ENCODE data around the gene TRMT44. TPM values are rescaled to one million over a fixed set of nuclear protein-coding genes. Genes with fewer than 3 reads are reported as not detected.

Gene TRMT44
- total RNA-seq, 1 experiment from 2014 or later = 25.8 TPM

DNA sequence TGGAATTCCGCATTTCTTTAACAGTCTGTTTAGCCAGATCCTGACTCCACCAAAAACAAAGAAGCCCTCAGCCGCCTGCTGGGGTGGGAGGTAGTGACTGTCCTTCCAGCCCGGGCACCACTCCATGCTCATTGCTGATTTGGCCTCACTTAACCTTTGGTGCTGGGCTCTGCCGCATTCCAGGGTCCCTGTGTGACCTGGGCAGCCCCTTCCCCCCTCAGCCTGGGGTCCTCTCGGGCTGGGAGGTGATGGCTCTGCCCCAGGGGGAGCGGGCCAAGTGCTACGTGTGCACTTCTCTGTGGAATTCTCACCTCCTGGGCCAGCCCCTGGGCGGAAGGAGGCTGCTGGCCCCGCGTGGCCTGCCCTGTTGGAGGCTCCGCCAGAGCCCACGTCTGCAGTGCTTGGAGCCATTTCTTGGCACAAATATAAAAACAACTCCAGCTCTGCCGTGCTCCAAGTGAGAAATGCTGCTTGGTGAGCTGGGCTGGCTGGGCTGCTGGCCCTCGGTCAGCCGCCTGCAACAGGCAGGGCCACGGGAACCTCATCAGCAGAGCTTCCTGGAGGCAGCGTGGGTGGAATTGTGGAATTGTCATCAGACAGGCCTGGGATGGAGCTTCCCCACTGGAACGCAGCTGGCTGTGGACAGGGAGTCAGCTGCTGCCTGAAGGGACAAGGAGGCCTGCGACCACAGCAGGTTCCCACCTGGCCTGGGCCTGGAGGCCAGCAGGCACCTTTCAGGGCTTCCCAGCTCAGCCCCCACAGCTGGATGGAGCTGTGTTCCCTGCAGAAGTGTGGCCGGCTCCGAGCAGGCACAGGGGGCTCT, 66.0 kb downstream of the TRMT44 start:
- H3K4me1 ChIP-seq (ENCODE audit: control insufficient read depth in 1 of 2, insufficient read depth in 2 of 2, low read length in 2 of 2) = peaks cover 0 to 4% of the 10 kb centered on the region in 2 experiments; a peak in 1 of 4 replicates
- CTCF ChIA-PET = no interaction called here
- no peaks in the 10 kb centered on the region for H3K9me3 ChIP-seq (ENCODE audit: control insufficient read depth in 1 of 2, insufficient read depth in 1 of 2, low read depth in 1 of 2, low read length in 2 of 2)
- no peak for DNase-seq (ENCODE audit: low read depth, low spot score)
- no peak overlapping the region for H3K27ac ChIP-seq (ENCODE audit: low read depth, low read length)
- no peaks in the 10 kb centered on the region for H3K27me3 ChIP-seq (ENCODE audit: insufficient read depth, low read length)
- H3K4me3 ChIP-seq (replicated peaks in 1 of 2; ENCODE audit: low read depth in 1 of 2, low read length in 2 of 2) = no peak overlapping the region
- TF ChIP-seq SRF (IDR thresholded peaks at IDR 0.05; ENCODE audit: low read depth) (no peak), RAD21 (IDR thresholded peaks at IDR 0.05; ENCODE audit: low read depth) (no peak), FOSL1 (IDR thresholded peaks at IDR 0.05; ENCODE audit: low read depth) (no peak), ZFX (IDR thresholded peaks at IDR 0.05) (no peak), JUND (IDR thresholded peaks at IDR 0.05) (no peak), SIN3A (IDR thresholded peaks at IDR 0.05; ENCODE audit: low read depth) (no peak), SP1 (IDR thresholded peaks at IDR 0.05; ENCODE audit: low read depth) (no peak), YY1 (IDR thresholded peaks at IDR 0.05; ENCODE audit: extremely low read depth, insufficient replicate concordance, low read depth, low read length) (no peak), TCF7L2 (IDR thresholded peaks at IDR 0.05; ENCODE audit: borderline replicate concordance, extremely low read depth, insufficient read depth, insufficient read length) (no peak), POLR2AphosphoS5 (IDR thresholded peaks at IDR 0.05; ENCODE audit: low read depth, low read length) (no peak), EGR1 (IDR thresholded peaks at IDR 0.05; ENCODE audit: low read depth) (no peak), POLR2A (IDR thresholded peaks at IDR 0.05; ENCODE audit: borderline replicate concordance, extremely low read depth, insufficient read depth, insufficient read length) (no peak)
- TF ChIP-seq, protein P1, sequence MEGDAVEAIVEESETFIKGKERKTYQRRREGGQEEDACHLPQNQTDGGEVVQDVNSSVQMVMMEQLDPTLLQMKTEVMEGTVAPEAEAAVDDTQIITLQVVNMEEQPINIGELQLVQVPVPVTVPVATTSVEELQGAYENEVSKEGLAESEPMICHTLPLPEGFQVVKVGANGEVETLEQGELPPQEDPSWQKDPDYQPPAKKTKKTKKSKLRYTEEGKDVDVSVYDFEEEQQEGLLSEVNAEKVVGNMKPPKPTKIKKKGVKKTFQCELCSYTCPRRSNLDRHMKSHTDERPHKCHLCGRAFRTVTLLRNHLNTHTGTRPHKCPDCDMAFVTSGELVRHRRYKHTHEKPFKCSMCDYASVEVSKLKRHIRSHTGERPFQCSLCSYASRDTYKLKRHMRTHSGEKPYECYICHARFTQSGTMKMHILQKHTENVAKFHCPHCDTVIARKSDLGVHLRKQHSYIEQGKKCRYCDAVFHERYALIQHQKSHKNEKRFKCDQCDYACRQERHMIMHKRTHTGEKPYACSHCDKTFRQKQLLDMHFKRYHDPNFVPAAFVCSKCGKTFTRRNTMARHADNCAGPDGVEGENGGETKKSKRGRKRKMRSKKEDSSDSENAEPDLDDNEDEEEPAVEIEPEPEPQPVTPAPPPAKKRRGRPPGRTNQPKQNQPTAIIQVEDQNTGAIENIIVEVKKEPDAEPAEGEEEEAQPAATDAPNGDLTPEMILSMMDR (IDR thresholded peaks at IDR 0.05 in 2 of 3, conservative IDR thresholded peaks at IDR 0.05 in 1 of 3; ENCODE audit: borderline replicate concordance in 1 of 3, insufficient read depth in 1 of 3, low read depth in 2 of 3, low read length in 2 of 3) = no peak
- TF ChIP-seq, protein P2, sequence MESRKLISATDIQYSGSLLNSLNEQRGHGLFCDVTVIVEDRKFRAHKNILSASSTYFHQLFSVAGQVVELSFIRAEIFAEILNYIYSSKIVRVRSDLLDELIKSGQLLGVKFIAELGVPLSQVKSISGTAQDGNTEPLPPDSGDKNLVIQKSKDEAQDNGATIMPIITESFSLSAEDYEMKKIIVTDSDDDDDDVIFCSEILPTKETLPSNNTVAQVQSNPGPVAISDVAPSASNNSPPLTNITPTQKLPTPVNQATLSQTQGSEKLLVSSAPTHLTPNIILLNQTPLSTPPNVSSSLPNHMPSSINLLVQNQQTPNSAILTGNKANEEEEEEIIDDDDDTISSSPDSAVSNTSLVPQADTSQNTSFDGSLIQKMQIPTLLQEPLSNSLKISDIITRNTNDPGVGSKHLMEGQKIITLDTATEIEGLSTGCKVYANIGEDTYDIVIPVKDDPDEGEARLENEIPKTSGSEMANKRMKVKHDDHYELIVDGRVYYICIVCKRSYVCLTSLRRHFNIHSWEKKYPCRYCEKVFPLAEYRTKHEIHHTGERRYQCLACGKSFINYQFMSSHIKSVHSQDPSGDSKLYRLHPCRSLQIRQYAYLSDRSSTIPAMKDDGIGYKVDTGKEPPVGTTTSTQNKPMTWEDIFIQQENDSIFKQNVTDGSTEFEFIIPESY (IDR thresholded peaks at IDR 0.05; ENCODE audit: extremely low read depth, insufficient replicate concordance, low read length) = no peak
- TF ChIP-seq, protein P3, sequence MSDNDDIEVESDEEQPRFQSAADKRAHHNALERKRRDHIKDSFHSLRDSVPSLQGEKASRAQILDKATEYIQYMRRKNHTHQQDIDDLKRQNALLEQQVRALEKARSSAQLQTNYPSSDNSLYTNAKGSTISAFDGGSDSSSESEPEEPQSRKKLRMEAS (IDR thresholded peaks at IDR 0.05) = no peak
- no peak for ATAC-seq
- no peak overlapping the region for H2AFZ ChIP-seq (ENCODE audit: low read depth, low read length, poor library complexity, severe bottlenecking)
- POLR2A ChIA-PET = no interaction called here
- no peak overlapping the region for H3K9ac ChIP-seq (ENCODE audit: low read length)
- no TSS peak for BruUV-seq (replicated peaks)
- RAD21 ChIA-PET (ENCODE audit: low non-redundant PET in 1 of 2, low total read pairs in 2 of 2, uncharacterized antibody in 2 of 2, unreplicated experiment in 2 of 2) = no interaction called here
- no peaks in the 10 kb centered on the region for H3K36me3 ChIP-seq (ENCODE audit: control insufficient read depth in 1 of 2, insufficient read depth in 2 of 2, low read length in 2 of 2)
- intact Hi-C loops (cut with micrococcal nuclease) = no loop called here
- no peak overlapping the region for H3K4me2 ChIP-seq (ENCODE audit: low read length)
- no peaks in the 10 kb centered on the region for H4K20me1 ChIP-seq (ENCODE audit: insufficient read depth)
- no peaks in the 10 kb centered on the region for H3K9me2 ChIP-seq (ENCODE audit: insufficient read depth)
- no peaks in the 10 kb centered on the region for H3K79me2 ChIP-seq (ENCODE audit: insufficient read depth, low read length)
